OCI-LY1 (cell line): ENCODE data around the gene SHROOM3.
"Not testable (repeated sequence)": the region's sequence is repeated elsewhere in the genome, so short reads cannot be mapped to it uniquely, and the experiment has no call there.

ENCODE experiments used
- EZH2 ChIP-seq: fragments of 200-600 bp; sonication (generic), shearing (Covaris generic); IDR thresholded peaks from 2 replicates; pipeline ENCODE4 v1.8.0; 2017; ENCODE audit warnings: borderline replicate concordance, mixed run types, mild to moderate bottlenecking, antibody characterized with exemption, low read length, moderate library complexity, mixed read lengths
- TF ChIP-seq, protein P1 (sequence below): fragments of 200-600 bp; sonication (generic), shearing (Covaris generic); IDR thresholded peaks from 2 replicates; pipeline ENCODE4 v1.5.1; 2017; ENCODE audit warnings: mild to moderate bottlenecking, antibody characterized with exemption, low read length, moderate library complexity, mixed read lengths

DNA sequence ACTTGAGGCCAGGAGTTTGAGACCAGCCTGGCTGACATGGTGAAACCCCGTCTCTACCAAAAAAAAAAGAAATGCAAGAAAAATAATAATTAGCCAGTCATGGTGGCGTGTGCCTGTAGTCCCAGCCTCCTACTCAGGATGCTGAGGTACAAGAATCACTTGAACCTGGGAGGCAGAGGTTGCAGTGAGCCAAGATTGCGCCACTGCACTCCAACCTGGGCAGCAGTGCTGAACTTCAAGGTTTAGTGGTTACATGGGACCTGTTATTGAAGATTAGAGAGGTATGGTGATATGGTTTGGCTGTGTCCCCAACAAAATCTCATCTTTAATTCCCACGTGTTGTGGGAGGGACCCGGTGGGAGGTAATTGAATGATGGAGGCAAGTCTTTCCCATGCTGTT lies 292.9 kb downstream of the SHROOM3 start:
- TF ChIP-seq, protein P1, sequence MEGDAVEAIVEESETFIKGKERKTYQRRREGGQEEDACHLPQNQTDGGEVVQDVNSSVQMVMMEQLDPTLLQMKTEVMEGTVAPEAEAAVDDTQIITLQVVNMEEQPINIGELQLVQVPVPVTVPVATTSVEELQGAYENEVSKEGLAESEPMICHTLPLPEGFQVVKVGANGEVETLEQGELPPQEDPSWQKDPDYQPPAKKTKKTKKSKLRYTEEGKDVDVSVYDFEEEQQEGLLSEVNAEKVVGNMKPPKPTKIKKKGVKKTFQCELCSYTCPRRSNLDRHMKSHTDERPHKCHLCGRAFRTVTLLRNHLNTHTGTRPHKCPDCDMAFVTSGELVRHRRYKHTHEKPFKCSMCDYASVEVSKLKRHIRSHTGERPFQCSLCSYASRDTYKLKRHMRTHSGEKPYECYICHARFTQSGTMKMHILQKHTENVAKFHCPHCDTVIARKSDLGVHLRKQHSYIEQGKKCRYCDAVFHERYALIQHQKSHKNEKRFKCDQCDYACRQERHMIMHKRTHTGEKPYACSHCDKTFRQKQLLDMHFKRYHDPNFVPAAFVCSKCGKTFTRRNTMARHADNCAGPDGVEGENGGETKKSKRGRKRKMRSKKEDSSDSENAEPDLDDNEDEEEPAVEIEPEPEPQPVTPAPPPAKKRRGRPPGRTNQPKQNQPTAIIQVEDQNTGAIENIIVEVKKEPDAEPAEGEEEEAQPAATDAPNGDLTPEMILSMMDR, result not testable (repeated sequence)
- not testable (repeated sequence) for TF ChIP-seq EZH2
